Tibial nerve (tissue), 3 donors: ENCODE results near the gene MCU.

Experiments used
- CTCF ChIP-seq, 5 experiments: fragments of 200-600 bp in 3 of 5; fragments of 450-650 bp in 2 of 5; sonication (generic) in 3 of 5; IDR thresholded peaks; one replicate each; pipeline ENCODE4 v1.5.1; 2016 to 2019; ENCODE audit warnings: antibody characterized with exemption in 5 of 5, mild to moderate bottlenecking in 3 of 5, moderate library complexity in 2 of 5
- POLR2A ChIP-seq, 2 donors: fragments of 450-650 bp; IDR thresholded peaks; one replicate each; pipeline ENCODE4 v1.6.1; 2017; ENCODE audit warnings: antibody characterized with exemption in 2 of 2, mild to moderate bottlenecking in 2 of 2, moderate library complexity in 2 of 2

- TF ChIP-seq CTCF (IDR thresholded peaks at IDR 0.05) = no peak
- no peak for TF ChIP-seq POLR2A (IDR thresholded peaks at IDR 0.05)
These were observed 194.0 kb downstream of the MCU start for GRCh38 chr10:72885953-72886352.
